ENCODE results near the gene PROKR1.
A peak's percentile ranks its signal among the peaks of the same experiment; 100 is the strongest.
"Not testable (repeated sequence)": the region's sequence is repeated elsewhere in the genome, so short reads cannot be mapped to it uniquely, and the experiment has no call there.

The PROKR1 gene

DNA sequence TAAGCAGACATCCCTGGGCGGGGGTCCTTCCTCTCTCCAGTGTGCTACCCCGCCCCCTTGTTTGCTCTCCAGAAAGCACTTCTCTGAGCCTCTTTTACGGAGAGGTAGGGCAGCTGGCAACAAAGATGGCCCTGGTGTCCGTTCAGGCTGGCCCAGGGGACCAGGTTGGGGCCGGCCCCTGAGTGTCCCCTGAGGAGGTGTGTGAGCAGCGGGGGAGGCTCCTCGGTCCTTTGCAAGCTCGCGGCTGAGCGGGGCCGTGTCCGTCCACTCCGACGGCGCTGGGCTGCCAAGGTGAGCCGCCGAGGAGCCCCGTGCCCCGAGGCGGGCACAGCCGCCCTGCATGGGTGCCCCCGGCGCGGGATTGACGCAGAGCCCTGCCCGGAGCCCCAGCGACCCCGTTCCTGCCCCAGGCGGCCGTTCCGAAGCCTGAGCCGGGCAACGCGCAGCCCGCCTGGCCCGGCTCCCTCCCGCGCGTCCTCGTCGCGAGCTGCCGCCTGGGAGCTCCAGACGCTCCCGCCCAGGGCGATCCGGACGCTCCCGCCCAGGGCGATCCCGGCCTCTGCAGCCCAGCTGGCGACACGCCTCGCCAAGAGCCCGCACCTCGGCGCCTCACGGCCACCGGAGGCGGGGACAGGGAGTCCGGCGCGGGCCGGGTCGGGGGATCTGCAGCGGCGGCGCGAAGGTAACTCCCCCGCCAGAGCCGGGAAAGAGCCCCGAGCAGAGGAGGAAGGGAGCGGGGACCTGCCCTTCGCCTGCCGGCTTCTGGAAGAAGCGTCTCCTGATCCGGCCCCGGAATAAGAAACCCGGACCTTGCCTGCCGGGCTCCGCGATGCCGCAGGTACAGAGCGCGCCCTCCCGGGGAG lies at the start of gene PROKR1:
Gene PROKR1 (plus strand): TSS at position 569 of the 863 bp plus-strand sequence. CDS start 2,243 bp downstream, outside the sequence.
- peaks cover 23% of the 10 kb centered on the region for H3K4me1 Mint-ChIP-seq (ENCODE audit: low read depth)
- H3K9me3 Mint-ChIP-seq = peaks cover 10% of the 10 kb centered on the region
- peaks cover 71% of the 10 kb centered on the region for H3K27me3 Mint-ChIP-seq
- H3K36me3 Mint-ChIP-seq (ENCODE audit: low read depth) = peaks cover 4% of the 10 kb centered on the region
- H3K4me3 Mint-ChIP-seq = peak within 1 kb of the TSS; percentile 22
- H3K27ac Mint-ChIP-seq = no peak within 1 kb of the TSS

DNA sequence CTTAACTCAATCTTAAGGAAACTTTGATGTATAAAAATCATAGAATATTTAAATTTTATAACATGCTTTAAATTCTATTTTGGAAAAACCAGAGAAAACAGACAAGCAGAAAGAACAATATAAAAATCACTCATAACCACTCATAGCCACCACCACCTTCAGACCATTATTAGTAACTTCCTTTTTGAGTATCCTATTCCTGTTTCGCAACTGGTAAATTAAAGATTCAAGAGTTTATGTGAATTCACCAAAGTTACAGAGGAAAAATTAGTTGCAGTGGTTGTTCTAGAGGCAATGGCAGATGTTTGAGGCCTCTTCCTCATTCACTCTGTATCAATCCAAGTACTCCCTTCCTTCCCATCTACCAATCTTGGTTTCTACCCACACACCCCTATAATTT lies 49.3 kb upstream of the PROKR1 start:
- Mint-ChIP-seq H3K4me1 (ENCODE audit: low read depth) (peaks cover 22% of the 10 kb centered on the region), H3K27me3 (peaks cover under 1% of the 10 kb centered on the region), H3K4me3 (no peak overlapping the region), H3K36me3 (ENCODE audit: low read depth) (peaks cover under 1% of the 10 kb centered on the region), H3K27ac (no peak overlapping the region), H3K9me3 (no peaks in the 10 kb centered on the region)

DNA sequence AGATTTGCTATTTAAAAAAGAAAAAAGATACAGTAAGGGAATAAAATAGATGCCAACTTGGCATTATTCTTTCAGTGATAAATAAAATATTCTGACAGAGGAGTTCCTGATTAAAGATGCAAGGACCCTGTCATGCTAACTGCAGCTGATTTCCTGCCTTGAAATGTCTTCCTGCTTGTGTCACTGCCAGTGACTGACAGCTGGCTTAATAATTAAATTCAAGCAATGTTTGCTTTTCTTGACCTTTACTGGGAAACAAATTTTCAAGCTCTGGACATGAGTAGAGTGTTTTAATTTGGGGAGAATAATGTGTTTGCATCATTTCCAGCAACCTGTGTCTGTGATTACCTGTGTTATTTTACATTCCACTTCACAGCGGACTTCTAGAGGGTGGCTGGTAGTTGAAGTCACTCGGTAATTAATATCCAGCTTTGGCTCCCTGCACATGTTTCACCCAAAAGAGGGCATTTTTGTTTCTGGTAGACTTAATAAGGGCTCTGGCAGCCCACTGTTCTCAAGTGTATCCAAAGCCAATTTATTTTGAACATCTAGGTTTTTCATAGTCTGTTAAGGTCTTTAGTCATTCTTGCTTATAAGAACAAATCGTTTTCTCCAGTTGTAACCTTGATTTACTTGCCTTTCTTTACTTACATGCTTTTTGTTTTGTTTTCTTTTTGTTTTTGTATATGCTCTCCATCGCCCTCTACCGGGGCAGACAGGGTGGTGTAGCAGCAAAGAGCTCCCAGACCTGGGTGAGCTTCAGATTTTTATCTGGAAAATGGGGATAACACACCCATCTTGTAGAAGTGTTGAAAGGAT lies 48.5 kb upstream of the PROKR1 start:
- Mint-ChIP-seq H3K27me3 (peaks cover 9% of the 10 kb centered on the region), H3K36me3 (ENCODE audit: low read depth) (no peaks in the 10 kb centered on the region), H3K4me3 (no peak overlapping the region), H3K4me1 (ENCODE audit: low read depth) (peaks cover 22% of the 10 kb centered on the region), H3K27ac (no peak overlapping the region), H3K9me3 (no peaks in the 10 kb centered on the region)

DNA sequence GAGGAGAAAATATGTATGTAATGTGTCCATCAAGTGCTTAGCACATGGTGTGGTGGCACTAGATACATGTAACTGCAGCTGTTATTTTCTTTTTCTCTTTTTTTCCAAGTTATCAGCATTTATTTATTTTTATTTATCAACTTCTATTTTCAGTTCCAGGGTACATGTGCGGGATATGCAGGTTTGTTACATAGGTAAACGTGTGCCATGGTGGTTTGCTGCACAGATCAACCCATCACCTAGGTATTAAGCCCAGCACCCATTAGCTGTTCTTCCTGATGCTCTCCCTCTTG lies 47.9 kb upstream of the PROKR1 start:
- Mint-ChIP-seq H3K27me3 (peaks cover 13% of the 10 kb centered on the region), H3K4me1 (ENCODE audit: low read depth) (peaks cover 22% of the 10 kb centered on the region)
- not testable (repeated sequence) for H3K4me3 Mint-ChIP-seq; H3K27ac Mint-ChIP-seq; H3K9me3 Mint-ChIP-seq; H3K36me3 Mint-ChIP-seq (ENCODE audit: low read depth)

DNA sequence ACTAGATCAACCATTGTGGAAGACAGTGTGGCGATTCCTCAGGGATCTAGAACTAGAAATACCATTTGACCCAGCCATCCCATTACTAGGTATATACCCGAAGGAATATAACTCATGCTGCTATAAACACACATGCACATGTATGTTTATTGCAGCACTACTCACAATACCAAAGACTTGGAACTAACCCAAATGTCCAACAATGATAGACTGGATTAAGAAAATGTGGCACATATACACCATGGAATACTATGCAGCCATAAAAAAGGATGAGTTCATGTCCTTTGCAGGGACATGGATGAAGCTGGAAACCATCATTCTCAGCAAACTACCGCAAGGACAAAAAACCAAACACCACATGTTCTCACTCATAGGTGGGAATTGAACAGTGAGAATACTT lies 42.9 kb upstream of the PROKR1 start:
- H3K4me1 Mint-ChIP-seq (ENCODE audit: low read depth); H3K27ac Mint-ChIP-seq; H3K36me3 Mint-ChIP-seq (ENCODE audit: low read depth); H3K4me3 Mint-ChIP-seq: not testable (repeated sequence)
- peaks cover 19% of the 10 kb centered on the region for H3K9me3 Mint-ChIP-seq
- H3K27me3 Mint-ChIP-seq = peaks cover 13% of the 10 kb centered on the region

DNA sequence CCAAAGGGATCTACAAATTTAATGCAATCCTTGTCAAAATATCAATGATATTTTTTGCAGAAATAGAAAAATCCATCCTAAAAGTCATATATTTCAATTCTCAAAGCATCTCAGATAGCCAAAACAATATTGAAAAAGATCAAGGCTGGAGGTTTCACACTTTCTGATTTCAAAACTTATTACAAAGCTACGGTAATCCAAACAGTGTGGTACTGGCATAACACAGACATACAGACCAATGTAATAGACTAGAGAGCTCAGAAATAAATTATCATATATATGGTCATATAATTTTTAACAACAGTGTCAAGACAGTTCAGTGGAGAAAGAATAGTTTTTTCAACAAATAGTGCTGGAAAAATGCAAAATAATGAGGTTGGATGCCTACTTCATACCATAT lies 40.3 kb upstream of the PROKR1 start:
- H3K4me3 Mint-ChIP-seq = no peak overlapping the region
- no peaks in the 10 kb centered on the region for H3K4me1 Mint-ChIP-seq (ENCODE audit: low read depth)
- no peaks in the 10 kb centered on the region for H3K36me3 Mint-ChIP-seq (ENCODE audit: low read depth)
- peaks cover 20% of the 10 kb centered on the region for H3K27me3 Mint-ChIP-seq
- no peak overlapping the region for H3K27ac Mint-ChIP-seq
- H3K9me3 Mint-ChIP-seq = peaks cover 19% of the 10 kb centered on the region

DNA sequence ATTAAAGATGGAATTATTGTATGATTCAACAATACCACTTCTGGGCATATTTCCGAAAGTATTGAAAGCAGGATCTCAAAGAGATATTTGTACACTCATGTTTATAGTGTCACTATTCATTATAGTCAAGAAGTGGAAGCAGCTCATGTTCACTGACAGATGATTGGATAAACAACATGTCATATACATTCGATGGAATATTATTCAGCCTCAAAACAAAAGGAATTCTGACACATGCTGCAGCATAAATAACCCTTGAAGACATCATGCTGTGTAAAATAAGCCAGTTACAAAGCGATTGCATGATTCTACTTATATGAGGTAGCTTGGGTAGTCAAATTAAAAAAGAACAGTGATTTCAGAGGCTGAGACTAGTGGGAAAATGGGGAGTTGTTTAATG lies 39.3 kb upstream of the PROKR1 start:
- H3K4me1 Mint-ChIP-seq (ENCODE audit: low read depth) = no peaks in the 10 kb centered on the region
- H3K36me3 Mint-ChIP-seq (ENCODE audit: low read depth) = no peaks in the 10 kb centered on the region
- H3K4me3 Mint-ChIP-seq = no peak overlapping the region
- H3K9me3 Mint-ChIP-seq = peaks cover 19% of the 10 kb centered on the region
- peaks cover 20% of the 10 kb centered on the region for H3K27me3 Mint-ChIP-seq
- no peak overlapping the region for H3K27ac Mint-ChIP-seq

DNA sequence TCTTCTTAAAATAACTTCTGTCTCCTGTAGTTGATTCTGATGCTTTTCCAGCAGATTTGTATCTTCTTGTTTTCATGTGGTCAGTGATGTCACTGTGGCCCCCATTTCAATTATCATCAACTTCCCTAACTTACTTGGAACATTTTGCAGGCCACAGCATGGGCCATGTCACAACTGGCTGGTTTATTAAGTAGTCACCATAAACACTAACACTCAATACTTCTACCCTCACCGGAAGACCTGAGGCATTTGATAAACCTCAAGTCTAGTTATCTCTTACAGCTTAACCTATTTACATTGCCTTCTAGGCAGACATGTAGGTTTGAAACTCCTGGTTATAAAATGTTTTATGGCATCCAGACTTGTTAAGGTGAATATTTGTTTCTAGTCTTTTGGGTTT lies 37.4 kb upstream of the PROKR1 start:
- Mint-ChIP-seq H3K27ac (no peak overlapping the region), H3K36me3 (ENCODE audit: low read depth) (peaks cover 9% of the 10 kb centered on the region), H3K9me3 (peaks cover 34% of the 10 kb centered on the region), H3K27me3 (peaks cover 12% of the 10 kb centered on the region), H3K4me3 (no peak overlapping the region), H3K4me1 (ENCODE audit: low read depth) (no peaks in the 10 kb centered on the region)

DNA sequence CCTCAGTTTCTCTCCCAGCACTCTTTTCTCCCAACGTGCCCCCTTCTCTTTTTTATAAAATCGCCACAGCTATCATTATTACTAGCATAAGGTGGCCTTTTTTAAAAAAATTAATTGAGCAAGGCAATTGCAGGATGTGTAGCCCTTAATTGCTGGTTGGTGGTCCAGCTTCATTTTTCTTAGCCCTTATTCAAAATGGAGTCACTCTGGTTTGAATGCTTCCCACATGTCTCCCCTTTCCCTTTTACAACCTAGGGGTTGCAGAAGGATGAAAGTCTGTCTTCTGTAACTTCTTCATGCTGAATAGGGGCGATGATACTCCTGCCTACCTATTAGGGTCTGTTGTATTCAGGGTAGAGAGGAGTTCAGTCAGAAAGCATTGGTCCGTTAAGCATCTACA lies 36.6 kb upstream of the PROKR1 start:
- peaks cover 12% of the 10 kb centered on the region for H3K27me3 Mint-ChIP-seq

DNA sequence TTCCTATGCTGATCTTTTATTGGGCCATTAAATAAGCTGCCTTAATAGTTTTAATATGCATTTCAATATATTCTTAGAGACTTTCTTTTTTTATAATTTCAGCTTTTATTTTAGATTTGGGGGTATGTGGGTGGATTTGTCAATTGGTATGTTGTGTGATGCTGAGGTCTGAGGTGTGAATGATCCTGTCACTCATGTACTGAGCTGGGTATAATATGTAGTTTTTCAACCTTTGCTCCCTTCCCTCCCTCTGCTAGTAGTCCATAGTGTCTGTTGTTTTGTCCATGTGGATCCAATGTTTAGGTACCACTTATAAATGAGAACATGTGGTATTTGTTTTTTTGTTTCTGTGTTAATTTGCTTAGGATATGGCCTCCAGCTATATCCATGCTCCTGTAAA lies 35.5 kb upstream of the PROKR1 start:
- H3K4me3 Mint-ChIP-seq = no peak overlapping the region
- peaks cover 9% of the 10 kb centered on the region for H3K36me3 Mint-ChIP-seq (ENCODE audit: low read depth)
- H3K9me3 Mint-ChIP-seq = peaks cover 24% of the 10 kb centered on the region
- H3K4me1 Mint-ChIP-seq (ENCODE audit: low read depth) = no peaks in the 10 kb centered on the region
- H3K27ac Mint-ChIP-seq = no peak overlapping the region
- peaks cover 12% of the 10 kb centered on the region for H3K27me3 Mint-ChIP-seq

More for the DNA sequence above, 36.6 kb upstream of the PROKR1 start:
- Mint-ChIP-seq H3K36me3 (ENCODE audit: low read depth) (peaks cover 9% of the 10 kb centered on the region), H3K9me3 (peaks cover 26% of the 10 kb centered on the region), H3K4me1 (ENCODE audit: low read depth) (no peaks in the 10 kb centered on the region), H3K27ac (no peak overlapping the region), H3K4me3 (no peak overlapping the region)

DNA sequence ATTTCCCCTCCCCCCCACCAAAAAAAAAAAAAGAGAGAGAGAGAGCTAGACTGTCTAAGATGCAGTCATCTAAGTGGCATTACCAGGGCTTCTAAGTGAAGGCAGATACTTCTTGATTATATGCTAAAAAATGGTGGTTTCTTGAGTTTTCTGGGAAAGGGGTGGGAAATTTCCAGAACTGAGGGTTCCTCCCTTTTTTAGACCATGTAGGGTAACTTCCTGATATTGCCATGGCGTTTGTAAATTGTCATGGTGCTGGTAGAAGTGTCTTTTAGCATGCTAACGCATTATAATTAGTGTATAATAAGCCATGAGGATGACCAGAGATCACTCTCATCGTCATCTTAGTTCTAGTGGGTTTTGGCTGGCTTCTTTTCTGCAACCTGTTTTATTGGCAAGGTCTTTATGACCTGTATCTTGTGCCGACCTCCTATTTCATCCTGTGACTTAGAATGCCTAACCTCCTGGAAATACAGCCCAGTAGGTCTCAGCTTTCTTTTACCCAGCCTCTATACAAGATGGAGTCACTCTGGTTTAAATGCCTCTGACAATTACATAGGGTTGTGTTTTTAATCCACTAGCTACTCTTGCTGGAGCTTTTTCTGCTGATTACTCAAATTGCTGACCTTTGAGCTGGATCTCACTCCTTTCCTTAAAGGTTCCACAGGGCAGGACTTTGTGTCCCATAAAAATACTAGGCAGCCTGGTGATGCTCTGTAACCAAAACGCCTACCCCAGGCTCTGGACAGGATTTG lies 30.4 kb upstream of the PROKR1 start:
- Mint-ChIP-seq H3K4me1 (ENCODE audit: low read depth) (no peaks in the 10 kb centered on the region), H3K27ac (no peak overlapping the region), H3K9me3 (peaks cover 24% of the 10 kb centered on the region), H3K4me3 (no peak overlapping the region), H3K27me3 (peaks cover 8% of the 10 kb centered on the region), H3K36me3 (ENCODE audit: low read depth) (peaks cover 9% of the 10 kb centered on the region)

DNA sequence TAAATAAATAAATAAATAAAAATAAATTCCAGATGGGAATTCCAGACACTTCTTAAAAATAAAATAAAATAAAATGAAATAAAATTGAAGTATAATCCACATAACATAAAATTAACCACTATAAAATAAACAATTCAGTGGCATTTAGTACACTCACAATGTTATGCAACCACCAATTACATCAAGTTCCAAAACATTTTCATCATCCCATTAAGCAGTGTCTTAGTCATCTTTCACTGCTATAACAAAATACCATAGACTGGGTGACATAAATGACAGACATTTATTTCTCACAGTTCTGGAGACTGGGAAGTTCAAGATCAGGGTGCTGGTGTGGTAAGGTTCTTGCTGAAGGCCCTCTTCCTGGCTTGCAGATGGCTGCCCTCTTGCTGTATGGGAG lies 22.6 kb upstream of the PROKR1 start:
- no peaks in the 10 kb centered on the region for H3K36me3 Mint-ChIP-seq (ENCODE audit: low read depth)
- H3K27me3 Mint-ChIP-seq = no peaks in the 10 kb centered on the region
- no peak overlapping the region for H3K4me3 Mint-ChIP-seq
- H3K27ac Mint-ChIP-seq = no peak overlapping the region
- peaks cover 18% of the 10 kb centered on the region for H3K9me3 Mint-ChIP-seq
- H3K4me1 Mint-ChIP-seq (ENCODE audit: low read depth) = no peaks in the 10 kb centered on the region

DNA sequence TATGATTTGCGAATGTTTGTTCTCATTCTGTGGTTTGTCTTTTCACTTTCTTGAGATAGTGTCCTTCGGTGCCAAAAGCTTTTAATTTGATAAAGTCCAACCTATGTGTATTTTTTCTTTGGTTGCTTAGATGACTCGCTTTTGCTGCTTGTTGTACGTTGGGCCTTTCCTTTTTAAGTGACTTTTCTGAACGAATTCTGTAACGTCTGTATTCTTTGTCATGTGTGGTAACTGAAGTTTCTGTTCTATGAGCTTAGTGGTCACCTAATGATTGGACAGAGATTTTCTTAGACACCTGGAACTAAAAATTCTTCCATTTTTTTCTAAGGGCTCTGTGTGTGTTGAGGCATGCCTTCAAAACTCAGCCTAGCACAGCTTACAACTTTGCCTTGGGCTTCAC lies 19.6 kb upstream of the PROKR1 start:
- Mint-ChIP-seq H3K27me3 (peaks cover 5% of the 10 kb centered on the region), H3K4me3 (no peak overlapping the region), H3K27ac (no peak overlapping the region), H3K4me1 (ENCODE audit: low read depth) (no peaks in the 10 kb centered on the region), H3K36me3 (ENCODE audit: low read depth) (no peaks in the 10 kb centered on the region), H3K9me3 (peaks cover 20% of the 10 kb centered on the region)

DNA sequence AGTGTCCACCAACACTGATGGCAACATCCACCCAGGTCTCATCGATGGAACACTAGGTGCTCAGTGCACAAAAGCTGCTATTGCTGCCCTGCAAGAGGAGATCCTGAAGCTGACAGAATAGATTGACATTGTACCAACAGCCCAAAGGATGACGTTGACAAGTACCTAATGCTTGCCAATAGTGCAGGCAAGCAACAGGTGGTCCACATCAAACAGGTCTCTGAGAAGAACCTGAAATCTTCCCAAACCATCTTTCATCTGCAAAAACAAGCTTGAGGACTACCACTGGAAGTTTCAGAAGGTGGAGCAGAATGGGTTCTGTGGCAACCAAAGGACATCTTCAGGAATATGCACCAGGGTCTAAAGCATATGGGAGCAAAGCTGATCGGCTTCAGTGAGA lies 15.8 kb upstream of the PROKR1 start:
- peaks cover 5% of the 10 kb centered on the region for H3K27me3 Mint-ChIP-seq
- H3K4me3 Mint-ChIP-seq = no peak overlapping the region
- no peaks in the 10 kb centered on the region for H3K4me1 Mint-ChIP-seq (ENCODE audit: low read depth)
- H3K9me3 Mint-ChIP-seq = peaks cover 9% of the 10 kb centered on the region
- no peaks in the 10 kb centered on the region for H3K36me3 Mint-ChIP-seq (ENCODE audit: low read depth)
- no peak overlapping the region for H3K27ac Mint-ChIP-seq

DNA sequence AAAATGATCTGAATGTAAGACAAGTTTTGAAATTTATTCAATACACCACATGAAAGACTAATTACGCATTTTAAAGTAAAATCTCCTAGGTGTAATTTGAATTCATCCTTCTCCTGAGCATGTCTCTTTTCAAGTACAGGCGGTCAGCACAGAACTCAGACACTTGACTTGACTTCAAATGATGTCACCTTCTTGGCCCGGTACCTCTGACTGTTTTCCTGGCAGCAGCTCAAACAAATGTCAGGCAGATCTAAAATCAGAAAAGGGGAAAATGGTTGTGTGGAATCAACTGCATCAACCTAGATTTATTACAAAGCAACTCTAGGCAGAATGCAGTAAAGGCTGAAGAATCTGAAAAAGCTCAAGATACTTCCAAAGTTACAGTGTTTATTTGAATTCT lies 11.4 kb upstream of the PROKR1 start:
- Mint-ChIP-seq H3K4me1 (ENCODE audit: low read depth) (no peaks in the 10 kb centered on the region), H3K9me3 (peaks cover 7% of the 10 kb centered on the region), H3K27me3 (peaks cover 9% of the 10 kb centered on the region), H3K36me3 (ENCODE audit: low read depth) (no peaks in the 10 kb centered on the region), H3K4me3 (no peak overlapping the region), H3K27ac (no peak overlapping the region)

All from stimulated activated naive CD8-positive, alpha-beta T cell treated with anti-CD3 and anti-CD28 coated beads, Interleukin-15, Interleukin-2, amounts not matched to agents 100 ng/mL and 50 ng/mL, for 24 hours (primary cell).